NCI-H2196 treated with DMSO at 0.1 percent for 48 hours (cell line): Measurements from ENCODE around the gene UBXN6.

ENCODE experiments used
- DNase-seq: peaks from one replicate; lab custom pipeline; 2025; ENCODE audit not compliant: unreplicated experiment; lab: John Stamatoyannopoulos, UW

UBXN6 gene

DNA sequence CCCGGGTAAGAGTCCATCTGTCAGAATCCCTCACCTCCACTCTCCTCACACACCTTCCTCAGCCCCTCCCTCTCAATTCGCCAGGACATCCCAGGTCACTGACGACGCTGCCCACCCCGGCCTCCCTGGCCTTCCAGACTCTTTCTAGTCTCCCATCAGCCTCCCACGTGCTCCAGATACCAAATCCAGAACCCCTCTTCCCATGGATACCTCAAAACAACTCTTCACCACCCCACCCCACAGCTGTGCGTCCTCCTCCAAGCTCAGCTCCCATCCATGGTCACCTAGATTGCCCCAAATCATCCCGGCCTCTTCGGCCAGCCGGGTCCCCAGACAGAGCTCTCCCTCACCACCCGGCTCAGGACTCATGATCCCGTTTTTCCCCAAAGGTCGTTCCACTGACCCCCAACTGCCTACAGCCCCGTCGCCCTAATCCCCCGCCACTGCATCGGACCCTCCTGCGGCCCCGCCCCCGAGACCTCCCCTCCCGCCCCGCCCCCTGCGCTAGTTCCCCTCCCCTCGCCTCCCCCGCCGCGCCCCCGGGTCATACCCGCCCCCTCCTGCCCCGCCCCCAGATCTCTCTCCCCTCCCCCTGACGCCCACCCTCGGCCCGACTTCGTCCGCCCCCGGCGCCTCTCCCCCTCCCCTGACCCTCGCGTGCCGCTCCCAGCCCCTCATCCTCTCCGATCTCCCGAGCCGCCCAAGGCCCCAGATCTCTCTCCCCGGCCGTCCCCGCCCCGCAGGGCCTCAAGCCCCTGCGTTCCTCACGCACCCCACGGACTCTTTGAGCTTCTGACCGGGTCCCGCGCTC, 546 bp downstream of the UBXN6 start:
- DNase-seq = no peak

DNA sequence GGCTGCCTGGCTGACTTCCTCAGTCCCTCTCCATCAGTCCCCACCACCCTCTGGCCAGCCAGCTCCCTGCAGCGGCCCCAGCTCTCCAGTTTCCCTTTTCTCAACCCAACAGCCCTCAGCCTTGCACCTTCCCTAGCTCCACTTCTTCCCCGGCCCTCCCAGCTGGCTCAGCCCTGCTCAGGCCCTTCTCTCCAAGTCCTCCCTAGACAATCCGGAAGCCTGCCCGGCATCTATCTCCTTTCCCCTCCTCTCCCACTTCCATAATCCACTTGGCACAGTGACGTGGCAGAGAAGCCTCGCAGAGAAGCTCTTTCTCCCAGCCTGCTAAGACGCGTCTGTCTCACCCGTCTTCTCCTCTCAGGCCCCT, 1.1 kb downstream of the UBXN6 start:
- no peak for DNase-seq

GRCh38 chr19:4455719-4456475, 1.7 kb downstream of the UBXN6 start:
- peak; percentile 84 for DNase-seq

- DNase-seq = no peak
These were observed 2.6 kb downstream of the UBXN6 start for GRCh38 chr19:4454747-4455718.

DNA sequence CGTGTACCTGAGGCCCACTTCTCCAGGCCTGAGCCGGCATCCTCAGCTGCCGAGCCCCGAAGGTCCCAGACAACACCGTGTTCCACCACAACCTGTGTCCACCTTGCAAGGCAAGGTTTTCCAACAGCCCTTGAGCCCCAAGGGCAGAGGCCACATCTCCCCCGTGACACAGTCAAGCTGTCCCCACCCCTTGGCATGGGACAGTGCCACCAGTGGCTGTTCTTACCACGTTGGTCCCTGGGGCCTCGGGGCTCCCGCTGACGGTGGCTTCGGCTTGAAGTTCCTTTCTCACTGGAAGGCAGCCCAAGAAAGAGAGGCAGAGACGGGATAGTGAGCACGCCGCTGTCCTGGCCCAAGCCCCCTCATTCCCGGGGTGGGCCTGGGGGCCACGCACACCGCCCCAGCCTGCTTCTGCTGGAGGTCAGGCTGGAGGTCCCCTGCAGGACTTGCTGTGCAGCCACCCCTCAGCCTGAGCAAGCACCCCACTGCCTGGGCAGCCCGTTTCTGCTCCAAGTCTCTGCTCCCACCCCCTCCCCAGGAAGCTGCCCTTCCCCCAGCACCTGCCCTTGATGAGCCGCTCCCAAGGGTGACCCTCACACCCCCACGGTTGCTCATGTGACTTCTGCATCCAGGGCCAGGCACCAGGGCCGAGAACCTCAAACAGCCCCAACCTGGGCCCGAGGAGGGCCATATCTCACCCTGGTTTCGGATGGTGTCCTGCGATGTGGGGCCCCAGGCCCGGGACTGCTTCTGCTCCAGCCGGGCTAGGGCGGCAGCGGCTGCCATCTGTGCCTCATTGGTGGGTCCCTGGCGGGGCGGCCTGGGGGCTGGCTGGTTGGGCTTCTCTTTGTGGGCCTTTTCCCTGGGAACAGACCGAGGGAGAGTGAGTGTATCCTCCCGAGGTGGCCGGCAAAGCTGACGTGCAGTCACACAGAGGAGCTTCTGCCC, 4.1 kb downstream of the UBXN6 start:
- no peak for DNase-seq

DNA sequence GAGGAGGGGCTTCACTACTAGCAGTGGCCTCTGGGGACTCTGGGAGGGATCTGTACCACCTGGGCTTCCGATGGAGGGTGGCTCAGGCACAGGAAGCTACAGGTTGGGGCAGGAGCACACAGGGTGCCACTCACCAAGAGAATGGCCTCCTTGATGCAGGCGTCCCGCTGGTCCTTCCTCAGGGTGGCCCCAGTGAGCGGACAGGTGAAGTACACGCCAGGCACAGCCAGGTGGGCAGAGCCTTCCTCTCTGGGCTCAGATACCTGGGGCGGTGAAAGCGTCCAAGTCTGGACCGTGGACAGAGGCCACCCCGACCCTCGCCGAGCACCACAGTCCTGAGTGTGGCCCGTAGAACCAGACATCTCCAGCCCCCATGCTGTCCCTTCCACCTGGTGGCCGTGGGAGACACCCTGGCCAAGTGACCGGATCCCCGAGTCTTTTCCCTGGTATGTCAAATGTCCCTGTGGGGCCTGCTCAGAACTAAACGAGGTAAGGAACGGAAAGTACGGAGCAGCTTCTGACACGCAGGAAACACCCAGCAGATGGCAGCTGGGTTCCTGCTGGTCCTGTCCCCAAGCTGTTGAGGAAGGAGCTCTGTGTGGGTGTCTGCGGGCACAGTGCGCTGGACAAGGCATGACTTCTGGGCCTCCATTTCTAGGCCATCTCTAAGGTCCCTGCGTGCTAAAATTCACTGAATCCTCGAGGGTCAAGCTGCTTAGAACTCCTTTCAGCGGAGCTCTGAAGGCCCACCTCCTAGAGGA, 5.2 kb downstream of the UBXN6 start:
- no peak for DNase-seq

DNA sequence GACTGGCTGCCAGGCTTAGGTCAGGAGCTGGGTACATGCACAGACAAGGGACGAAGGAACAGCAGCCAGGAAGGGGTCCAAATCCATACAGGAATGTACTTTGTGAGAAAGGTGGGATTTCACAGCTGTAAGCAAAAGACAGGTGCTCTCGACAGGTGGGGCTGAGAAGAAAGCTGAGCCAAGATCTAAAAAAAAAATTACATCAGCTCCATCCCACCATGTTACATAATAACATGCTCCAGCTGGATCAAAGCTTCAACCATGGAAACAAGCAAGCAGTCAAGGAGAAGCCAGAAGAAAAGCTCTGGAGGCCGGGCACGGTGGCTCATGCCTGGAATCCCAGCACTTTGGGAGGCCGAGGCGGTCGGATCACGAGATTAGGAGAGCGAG, 8.0 kb downstream of the UBXN6 start:
- DNase-seq = no peak

- no peak for DNase-seq
These were observed 8.5 kb downstream of the UBXN6 start for GRCh38 chr19:4449022-4449638.

- DNase-seq = no peak
These were observed 9.2 kb downstream of the UBXN6 start for GRCh38 chr19:4448147-4448985.

GRCh38 chr19:4447327-4448146, 10.1 kb downstream of the UBXN6 start:
- DNase-seq = no peak

GRCh38 chr19:4446704-4447200, 10.8 kb downstream of the UBXN6 start:
- DNase-seq = no peak

DNA sequence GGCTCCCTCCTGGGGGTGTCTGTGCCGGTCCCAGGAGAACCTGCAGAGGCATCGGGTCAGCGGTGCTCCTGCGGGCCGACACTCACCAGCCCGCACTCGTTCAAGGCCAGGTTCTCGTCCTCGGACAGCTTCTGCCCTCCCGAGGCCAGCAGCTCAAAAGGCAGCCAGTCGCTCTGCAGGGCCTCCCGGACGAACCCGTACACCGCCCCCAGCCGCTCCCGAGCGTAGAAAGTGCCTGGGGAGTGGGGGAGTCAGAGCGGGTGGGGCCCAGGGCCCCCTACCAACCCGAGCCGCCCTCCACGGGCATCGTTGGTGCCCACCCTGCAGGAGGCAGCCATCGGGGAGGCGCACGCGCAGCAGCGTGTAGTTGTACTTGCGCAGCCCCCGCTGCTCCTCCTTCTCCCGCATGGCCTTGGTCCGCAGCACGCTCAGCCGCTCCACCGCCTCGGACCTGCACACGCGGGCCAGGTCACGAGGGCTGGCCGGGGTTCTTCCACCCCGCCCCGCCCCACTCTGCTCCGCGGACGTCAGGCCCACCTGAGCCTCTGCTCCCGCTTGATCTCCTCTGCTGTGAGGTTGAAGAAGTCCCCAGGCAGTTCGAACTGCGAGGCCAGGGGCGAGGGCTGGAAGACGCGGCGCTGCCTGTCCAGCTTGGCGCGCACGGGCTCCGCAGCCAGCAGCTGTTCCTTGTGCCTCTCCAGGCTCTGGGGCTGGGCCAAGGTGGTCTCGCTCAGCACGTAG, 11.5 kb downstream of the UBXN6 start:
- no peak for DNase-seq

GRCh38 chr19:4444765-4445741, 12.5 kb downstream of the UBXN6 start:
- no peak for DNase-seq

DNA sequence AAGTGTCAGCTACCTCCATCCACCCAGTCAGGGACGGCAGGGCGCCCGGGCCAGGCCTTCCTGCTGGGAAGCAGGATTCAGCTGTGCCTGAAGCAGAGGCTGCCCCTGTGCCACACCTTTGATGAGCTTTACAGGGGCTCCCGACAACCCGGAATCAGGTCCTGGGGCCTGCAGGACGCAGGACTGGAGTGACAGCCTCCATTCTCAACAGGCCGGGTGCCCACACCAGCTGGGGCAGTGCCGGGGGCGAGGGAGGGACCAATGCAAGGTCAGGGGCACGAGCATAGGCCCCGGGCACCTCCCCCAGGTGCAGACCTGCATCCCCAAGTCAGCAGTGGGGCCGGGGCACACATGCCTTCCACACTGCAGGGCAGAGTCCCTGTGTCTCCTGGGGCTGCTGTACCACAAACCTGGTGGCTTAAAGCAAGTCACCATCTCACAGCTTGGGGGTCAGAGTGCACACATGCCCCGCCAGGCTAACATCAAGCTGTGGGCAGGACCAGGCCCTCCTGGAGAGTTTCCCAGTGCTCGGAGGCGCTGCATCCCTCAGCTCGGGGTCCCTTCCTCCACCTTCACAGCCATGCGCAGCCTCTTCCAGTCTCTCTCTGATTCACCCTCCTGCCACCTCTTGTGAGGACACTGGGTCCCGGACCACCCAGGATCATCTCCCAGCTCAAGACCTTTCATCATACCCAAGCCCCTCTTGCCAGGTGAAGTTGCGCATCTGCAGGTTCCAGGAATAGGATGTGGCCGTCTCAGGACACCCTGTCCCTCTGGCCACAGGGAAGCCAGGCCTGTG, 13.4 kb downstream of the UBXN6 start:
- no peak for DNase-seq
